ENCODE data around the gene MOK.

The MOK gene

DNA sequence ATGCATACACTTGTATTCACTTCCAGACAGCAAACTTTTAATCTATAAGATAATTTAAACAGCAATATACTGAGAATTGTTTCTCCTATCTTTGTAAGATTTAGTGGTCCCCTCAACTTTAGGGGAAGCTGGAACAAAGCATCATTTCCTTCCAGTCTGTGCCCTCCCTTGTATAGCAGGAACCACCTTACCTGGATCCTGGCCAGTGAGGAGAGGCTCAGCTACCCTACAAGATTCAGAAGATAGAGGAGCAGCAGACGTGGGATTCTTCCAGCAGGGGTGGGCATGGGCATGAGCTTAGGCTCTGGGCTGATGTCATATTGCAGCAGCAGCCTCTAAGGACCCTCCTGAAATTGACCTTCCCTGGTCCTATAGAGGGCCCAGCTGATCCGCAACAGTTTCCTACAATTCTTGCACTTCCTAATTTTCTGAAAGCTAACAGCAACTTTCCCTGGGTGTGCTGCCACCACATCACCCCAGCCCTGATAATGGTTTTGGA is 21.3 kb downstream of the MOK start:
- Mint-ChIP-seq H3K4me1 (ENCODE audit: low read depth) (no peaks in the 10 kb centered on the region), H3K27me3 (ENCODE audit: low read depth) (no peaks in the 10 kb centered on the region), H3K36me3 (ENCODE audit: low read depth) (no peaks in the 10 kb centered on the region), H3K4me3 (no peak overlapping the region), H3K27ac (no peak overlapping the region), H3K9me3 (no peaks in the 10 kb centered on the region)

GRCh38 chr14:102282751-102283465 is 22.1 kb downstream of the MOK start:
- H3K9me3 Mint-ChIP-seq: no peaks in the 10 kb centered on the region

GRCh38 chr14:102280376-102280962 is 24.5 kb downstream of the MOK start:
- Mint-ChIP-seq H3K36me3 (ENCODE audit: low read depth) (no peaks in the 10 kb centered on the region), H3K9me3 (no peaks in the 10 kb centered on the region), H3K27ac (no peak overlapping the region), H3K4me1 (ENCODE audit: low read depth) (no peaks in the 10 kb centered on the region), H3K4me3 (no peak overlapping the region), H3K27me3 (ENCODE audit: low read depth) (no peaks in the 10 kb centered on the region)

More at GRCh38 chr14:102282751-102283465, 22.1 kb downstream of the MOK start:
- Mint-ChIP-seq H3K4me3 (no peak overlapping the region), H3K27ac (no peak overlapping the region), H3K36me3 (ENCODE audit: low read depth) (no peaks in the 10 kb centered on the region), H3K4me1 (ENCODE audit: low read depth) (no peaks in the 10 kb centered on the region), H3K27me3 (ENCODE audit: low read depth) (no peaks in the 10 kb centered on the region)

DNA sequence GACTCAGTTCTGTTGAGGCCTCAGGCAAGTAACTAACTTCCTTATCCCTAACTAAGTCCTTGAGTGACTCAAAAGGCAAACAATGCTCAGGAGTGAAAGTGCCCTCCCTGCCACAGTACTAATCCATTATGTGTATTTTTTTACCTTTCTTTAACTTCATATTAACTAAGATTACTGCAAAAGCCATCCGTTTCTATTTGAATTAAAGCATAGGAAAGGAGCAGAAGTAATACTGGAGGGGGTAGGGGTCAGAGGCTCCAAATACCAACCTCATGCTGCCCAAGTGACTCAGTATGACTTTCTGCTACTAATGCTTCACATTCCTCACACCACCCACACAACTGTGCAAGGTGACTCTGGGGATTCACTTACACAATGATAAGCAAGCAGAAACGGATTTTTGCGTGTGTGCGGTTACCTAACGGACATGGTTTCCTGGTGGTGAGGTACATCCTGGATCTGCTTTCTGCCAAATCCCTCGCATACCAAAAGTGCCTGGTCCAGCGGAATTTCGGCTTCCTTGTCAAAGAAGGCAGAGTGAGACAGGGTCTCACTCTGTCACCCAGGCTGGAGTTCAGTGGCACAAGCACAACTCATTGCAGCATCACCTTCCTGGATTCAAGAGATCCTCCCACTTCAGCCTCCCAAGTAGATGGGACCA is 25.1 kb downstream of the MOK start:
- no peak overlapping the region for H3K4me3 Mint-ChIP-seq
- H3K36me3 Mint-ChIP-seq (ENCODE audit: low read depth): no peaks in the 10 kb centered on the region
- no peaks in the 10 kb centered on the region for H3K4me1 Mint-ChIP-seq (ENCODE audit: low read depth)
- H3K27ac Mint-ChIP-seq: no peak overlapping the region
- H3K9me3 Mint-ChIP-seq: no peaks in the 10 kb centered on the region
- no peaks in the 10 kb centered on the region for H3K27me3 Mint-ChIP-seq (ENCODE audit: low read depth)

- Mint-ChIP-seq H3K4me3 (no peak overlapping the region), H3K4me1 (ENCODE audit: low read depth) (no peaks in the 10 kb centered on the region), H3K36me3 (ENCODE audit: low read depth) (no peaks in the 10 kb centered on the region), H3K27ac (no peak overlapping the region), H3K9me3 (no peaks in the 10 kb centered on the region), H3K27me3 (ENCODE audit: low read depth) (no peaks in the 10 kb centered on the region)
These were observed 25.7 kb downstream of the MOK start for GRCh38 chr14:102279282-102279681.

DNA sequence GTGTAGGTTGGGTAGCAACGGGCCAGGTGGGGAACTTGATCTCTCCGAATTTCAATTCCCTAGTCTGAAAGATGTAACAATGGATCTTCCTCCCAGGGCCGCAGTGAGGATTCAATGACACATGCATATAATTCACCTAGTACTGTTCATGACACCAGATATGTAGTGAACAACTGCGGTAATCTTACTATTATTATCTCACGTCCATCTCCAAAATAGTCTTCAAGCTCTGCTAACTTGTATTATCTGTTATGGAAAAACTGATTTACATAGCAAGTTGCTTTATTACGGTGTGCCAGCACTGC is 26.4 kb downstream of the MOK start:
- Mint-ChIP-seq H3K4me3 (no peak overlapping the region), H3K9me3 (no peaks in the 10 kb centered on the region), H3K36me3 (ENCODE audit: low read depth) (no peaks in the 10 kb centered on the region), H3K27me3 (ENCODE audit: low read depth) (no peaks in the 10 kb centered on the region), H3K4me1 (ENCODE audit: low read depth) (no peaks in the 10 kb centered on the region), H3K27ac (no peak overlapping the region)

DNA sequence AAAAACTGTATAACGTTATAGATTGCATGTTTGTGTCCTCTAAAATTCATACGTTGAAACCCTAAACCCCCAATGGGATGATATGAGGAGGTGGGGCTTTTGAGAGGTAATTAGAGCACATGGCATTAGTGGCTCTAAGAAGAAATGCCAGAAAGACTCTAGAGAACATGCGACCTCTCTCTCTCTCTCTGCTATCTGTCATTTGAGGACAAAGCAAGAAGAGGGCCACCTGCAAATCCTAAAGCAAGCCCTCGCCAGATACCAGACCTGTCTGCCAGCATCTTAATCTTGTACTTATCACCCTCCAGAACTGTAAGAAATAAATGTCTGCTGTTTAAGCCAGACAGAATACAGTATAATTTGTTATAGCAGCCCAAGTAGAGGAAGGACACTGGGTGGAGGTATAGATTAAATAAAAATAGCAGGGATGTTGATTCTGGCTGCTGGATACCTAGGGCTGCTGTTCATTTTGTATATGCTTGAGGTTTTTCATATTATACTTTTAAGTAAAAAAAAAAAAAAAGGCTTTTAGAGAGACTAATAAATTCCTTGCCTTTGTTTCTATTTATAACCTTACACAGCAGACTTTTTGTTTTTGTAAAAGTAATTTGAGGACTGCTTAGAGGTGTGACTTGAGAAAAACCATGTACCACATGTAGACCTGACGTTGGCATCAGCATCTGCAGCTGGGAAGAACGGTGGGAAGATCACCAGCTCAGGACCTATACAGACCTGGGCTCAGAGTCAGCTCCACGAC is 26.9 kb downstream of the MOK start:
- no peak overlapping the region for H3K27ac Mint-ChIP-seq
- no peak overlapping the region for H3K4me3 Mint-ChIP-seq
- H3K9me3 Mint-ChIP-seq: no peaks in the 10 kb centered on the region
- H3K4me1 Mint-ChIP-seq (ENCODE audit: low read depth): no peaks in the 10 kb centered on the region
- H3K27me3 Mint-ChIP-seq (ENCODE audit: low read depth): no peaks in the 10 kb centered on the region
- no peaks in the 10 kb centered on the region for H3K36me3 Mint-ChIP-seq (ENCODE audit: low read depth)

DNA sequence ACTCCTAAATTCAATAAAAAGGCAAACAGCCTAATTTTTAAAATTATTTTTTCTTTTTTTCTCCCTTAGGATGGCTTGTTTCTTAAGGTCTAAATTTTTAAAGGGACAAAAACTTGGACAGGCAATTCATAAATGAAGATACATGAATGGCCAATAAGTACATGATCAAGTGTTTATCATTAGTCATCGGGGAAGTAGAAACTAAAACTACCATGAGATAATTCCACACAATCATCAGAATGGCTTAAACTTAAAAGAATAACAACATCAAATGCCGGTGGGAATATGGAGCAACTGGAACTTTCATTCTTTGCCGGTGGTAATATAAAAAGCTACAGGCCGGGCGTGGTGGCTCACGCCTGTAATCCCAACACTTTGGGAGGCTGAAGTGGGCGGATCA is 29.1 kb downstream of the MOK start:
- Mint-ChIP-seq H3K4me1 (ENCODE audit: low read depth) (no peaks in the 10 kb centered on the region), H3K27ac (no peak overlapping the region), H3K27me3 (ENCODE audit: low read depth) (no peaks in the 10 kb centered on the region), H3K36me3 (ENCODE audit: low read depth) (no peaks in the 10 kb centered on the region), H3K4me3 (no peak overlapping the region), H3K9me3 (no peaks in the 10 kb centered on the region)

GRCh38 chr14:102272392-102272791 is 32.6 kb downstream of the MOK start:
- H3K27me3 Mint-ChIP-seq (ENCODE audit: low read depth): no peaks in the 10 kb centered on the region
- no peak overlapping the region for H3K4me3 Mint-ChIP-seq
- H3K9me3 Mint-ChIP-seq: no peaks in the 10 kb centered on the region
- H3K36me3 Mint-ChIP-seq (ENCODE audit: low read depth): no peaks in the 10 kb centered on the region
- no peak overlapping the region for H3K27ac Mint-ChIP-seq
- no peaks in the 10 kb centered on the region for H3K4me1 Mint-ChIP-seq (ENCODE audit: low read depth)

DNA sequence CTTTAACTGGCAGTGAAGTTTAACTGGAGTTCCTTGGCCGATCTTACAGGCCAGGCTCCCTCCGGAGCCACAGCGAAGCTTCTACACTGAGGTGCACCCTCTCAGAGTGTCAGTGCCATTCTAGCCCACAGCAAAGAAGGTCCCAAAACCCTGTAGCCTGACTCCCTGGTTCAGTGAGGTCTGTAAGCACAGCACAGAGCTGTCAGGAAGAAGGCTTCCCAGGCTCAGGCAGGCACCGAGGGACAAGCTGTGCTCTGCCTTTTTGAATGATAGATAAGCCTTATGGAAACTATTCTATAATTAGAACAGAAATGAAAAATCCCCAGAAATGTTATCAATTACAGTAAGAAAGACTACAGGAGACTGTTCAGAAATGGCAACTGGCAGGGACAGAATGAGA is 40.2 kb downstream of the MOK start:
- Mint-ChIP-seq H3K9me3 (no peaks in the 10 kb centered on the region), H3K27me3 (ENCODE audit: low read depth) (no peaks in the 10 kb centered on the region), H3K4me1 (ENCODE audit: low read depth) (no peaks in the 10 kb centered on the region), H3K27ac (no peak overlapping the region), H3K36me3 (ENCODE audit: low read depth) (no peaks in the 10 kb centered on the region), H3K4me3 (no peak overlapping the region)

DNA sequence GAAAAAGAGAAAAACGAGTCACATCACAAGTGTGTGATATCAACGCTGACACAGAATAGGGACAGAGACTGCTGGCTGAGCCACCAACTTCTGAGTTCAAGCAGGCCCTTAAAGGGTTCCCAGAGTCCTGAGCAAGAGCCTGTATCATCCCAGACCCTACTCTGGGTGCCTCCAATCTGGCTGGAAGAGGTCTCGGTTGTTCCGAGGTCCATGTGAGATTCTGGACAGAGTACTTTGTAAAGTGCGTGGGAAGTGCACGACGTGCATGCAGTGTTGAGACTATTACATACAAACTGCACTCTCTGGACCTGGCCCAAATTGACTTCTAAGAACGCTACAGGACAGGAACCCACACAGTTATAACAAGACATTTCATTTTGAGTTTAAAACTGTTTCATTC is 40.6 kb downstream of the MOK start:
- no peaks in the 10 kb centered on the region for H3K4me1 Mint-ChIP-seq (ENCODE audit: low read depth)

GRCh38 chr14:102262929-102263462 is 42.0 kb downstream of the MOK start:
- Mint-ChIP-seq H3K36me3 (ENCODE audit: low read depth) (no peaks in the 10 kb centered on the region), H3K4me3 (no peak overlapping the region), H3K9me3 (no peaks in the 10 kb centered on the region), H3K27me3 (ENCODE audit: low read depth) (no peaks in the 10 kb centered on the region), H3K4me1 (ENCODE audit: low read depth) (no peaks in the 10 kb centered on the region), H3K27ac (no peak overlapping the region)

More for the DNA sequence above, 40.6 kb downstream of the MOK start:
- Mint-ChIP-seq H3K27ac (no peak overlapping the region), H3K36me3 (ENCODE audit: low read depth) (no peaks in the 10 kb centered on the region), H3K9me3 (no peaks in the 10 kb centered on the region), H3K4me3 (no peak overlapping the region), H3K27me3 (ENCODE audit: low read depth) (no peaks in the 10 kb centered on the region)

- Mint-ChIP-seq H3K36me3 (ENCODE audit: low read depth) (no peaks in the 10 kb centered on the region), H3K27ac (no peak overlapping the region), H3K27me3 (ENCODE audit: low read depth) (peaks cover 2% of the 10 kb centered on the region), H3K9me3 (no peaks in the 10 kb centered on the region), H3K4me3 (no peak overlapping the region), H3K4me1 (ENCODE audit: low read depth) (no peaks in the 10 kb centered on the region)
These were observed 46.8 kb downstream of the MOK start for GRCh38 chr14:102258136-102258535.

- no peaks in the 10 kb centered on the region for H3K4me1 Mint-ChIP-seq (ENCODE audit: low read depth)
- no peak overlapping the region for H3K4me3 Mint-ChIP-seq
- H3K9me3 Mint-ChIP-seq: no peaks in the 10 kb centered on the region
- H3K27me3 Mint-ChIP-seq (ENCODE audit: low read depth): peaks cover 3% of the 10 kb centered on the region
- no peaks in the 10 kb centered on the region for H3K36me3 Mint-ChIP-seq (ENCODE audit: low read depth)
- no peak overlapping the region for H3K27ac Mint-ChIP-seq
These were observed 48.2 kb downstream of the MOK start for GRCh38 chr14:102256716-102257115.

Measured in T-helper 1 cell treated with Interleukin-12 subunit alpha and Interleukin-12 subunit beta and Interleukin-4 antibody, amounts not matched to agents 30 μg/mL and 1 μg/mL, for 36 hours (primary cell).